ENCODE measurements around the gene PRPF8.

The PRPF8 gene

GRCh38 chr17:1628856-1629503 is 55.7 kb downstream of the PRPF8 start:
- Histone ChIP-seq H4K20me1 (ENCODE audit: insufficient read depth, low read length) (no peaks in the 10 kb centered on the region), H3K4me3 (ENCODE audit: low read depth, low read length, poor library complexity, severe bottlenecking) (peak overlapping the region; percentile 92), H3K4me1 (ENCODE audit: insufficient read depth, low read length, severe bottlenecking) (peaks cover 43% of the 10 kb centered on the region), H3K4me2 (ENCODE audit: low read length) (peak overlapping the region; percentile 96), H3K79me2 (ENCODE audit: insufficient read depth, low read length) (peaks cover 24% of the 10 kb centered on the region), H3K27me3 (ENCODE audit: insufficient read depth, low read length) (no peaks in the 10 kb centered on the region), H3K9me2 (ENCODE audit: low read depth, low read length) (no peaks in the 10 kb centered on the region), H3F3A (ENCODE audit: insufficient read depth, low read length) (no peaks in the 10 kb centered on the region), H3K9ac (ENCODE audit: low read length) (peak overlapping the region; percentile 92), H3K36me3 (ENCODE audit: insufficient read depth, low read length) (peaks cover 35% of the 10 kb centered on the region), H2AFZ (ENCODE audit: low read length) (no peak overlapping the region), H3K9me3 (ENCODE audit: low read length) (no peaks in the 10 kb centered on the region), H3K27ac (ENCODE audit: low read depth, low read length, poor library complexity, severe bottlenecking) (peak overlapping the region; percentile 96)
- TF ChIP-seq EZH2 (IDR thresholded peaks at IDR 0.05; ENCODE audit: borderline replicate concordance, low read length) (no peak), CTCF (IDR thresholded peaks at IDR 0.05; ENCODE audit: low read length) (peak; percentile 52)

GRCh38 chr17:1627982-1628855 is 56.4 kb downstream of the PRPF8 start, which contains the start of gene SLC43A2:
Gene SLC43A2, minus strand, starts transcription at chr17:1628834. Its CDS starts 960 bp downstream, at chr17:1627874.
- Histone ChIP-seq H3K4me1 (ENCODE audit: insufficient read depth, low read length, severe bottlenecking) (peaks cover 43% of the 10 kb centered on the region), H4K20me1 (ENCODE audit: insufficient read depth, low read length) (no peaks in the 10 kb centered on the region), H3K79me2 (ENCODE audit: insufficient read depth, low read length) (peaks cover 24% of the 10 kb centered on the region), H3K4me2 (ENCODE audit: low read length) (peak within 1 kb of the TSS; percentile 96), H2AFZ (ENCODE audit: low read length) (no peak within 1 kb of the TSS), H3K9me2 (ENCODE audit: low read depth, low read length) (no peaks in the 10 kb centered on the region), H3K9me3 (ENCODE audit: low read length) (no peaks in the 10 kb centered on the region), H3K27me3 (ENCODE audit: insufficient read depth, low read length) (no peaks in the 10 kb centered on the region), H3K36me3 (ENCODE audit: insufficient read depth, low read length) (peaks cover 43% of the 10 kb centered on the region), H3K27ac (ENCODE audit: low read depth, low read length, poor library complexity, severe bottlenecking) (peak within 1 kb of the TSS; percentile 96), H3K9ac (ENCODE audit: low read length) (peak within 1 kb of the TSS; percentile 92), H3K4me3 (ENCODE audit: low read depth, low read length, poor library complexity, severe bottlenecking) (peak within 1 kb of the TSS; percentile 92), H3F3A (ENCODE audit: insufficient read depth, low read length) (no peaks in the 10 kb centered on the region)
- no peak for TF ChIP-seq EZH2 (IDR thresholded peaks at IDR 0.05; ENCODE audit: borderline replicate concordance, low read length)
- TF ChIP-seq CTCF (IDR thresholded peaks at IDR 0.05; ENCODE audit: low read length) = no peak

- peak overlapping the region; percentile 96 for H3K27ac ChIP-seq (ENCODE audit: low read depth, low read length, poor library complexity, severe bottlenecking)
- H3K9me3 ChIP-seq (ENCODE audit: low read length) = no peaks in the 10 kb centered on the region
- H3K4me2 ChIP-seq (ENCODE audit: low read length) = peak overlapping the region; percentile 96
- H2AFZ ChIP-seq (ENCODE audit: low read length) = no peak overlapping the region
- H3K27me3 ChIP-seq (ENCODE audit: insufficient read depth, low read length) = no peaks in the 10 kb centered on the region
- peaks cover 43% of the 10 kb centered on the region for H3K4me1 ChIP-seq (ENCODE audit: insufficient read depth, low read length, severe bottlenecking)
- peak overlapping the region; percentile 92 for H3K9ac ChIP-seq (ENCODE audit: low read length)
- H4K20me1 ChIP-seq (ENCODE audit: insufficient read depth, low read length) = no peaks in the 10 kb centered on the region
- no peak for TF ChIP-seq CTCF (IDR thresholded peaks at IDR 0.05; ENCODE audit: low read length)
- no peak for TF ChIP-seq EZH2 (IDR thresholded peaks at IDR 0.05; ENCODE audit: borderline replicate concordance, low read length)
- peaks cover 24% of the 10 kb centered on the region for H3K79me2 ChIP-seq (ENCODE audit: insufficient read depth, low read length)
- peaks cover 47% of the 10 kb centered on the region for H3K36me3 ChIP-seq (ENCODE audit: insufficient read depth, low read length)
- no peaks in the 10 kb centered on the region for H3F3A ChIP-seq (ENCODE audit: insufficient read depth, low read length)
- H3K4me3 ChIP-seq (ENCODE audit: low read depth, low read length, poor library complexity, severe bottlenecking) = peak overlapping the region; percentile 92
- no peaks in the 10 kb centered on the region for H3K9me2 ChIP-seq (ENCODE audit: low read depth, low read length)
Measured at GRCh38 chr17:1627182-1627981, 57.3 kb downstream of the PRPF8 start.
